HG02884 (cell line): ENCODE measurements around the gene AMY1A.
"Not testable (repeated sequence)": the region's sequence is repeated elsewhere in the genome, so short reads cannot be mapped to it uniquely, and the experiment has no call there.

ENCODE experiments used
- ATAC-seq: cut with Tn5 transposase; IDR thresholded peaks from one replicate; pipeline ENCODE4 v1.9.1; 2021; ENCODE audit warnings: mild to moderate bottlenecking, moderate library complexity; ENCODE audit not compliant: unreplicated experiment

Gene AMY1A

DNA sequence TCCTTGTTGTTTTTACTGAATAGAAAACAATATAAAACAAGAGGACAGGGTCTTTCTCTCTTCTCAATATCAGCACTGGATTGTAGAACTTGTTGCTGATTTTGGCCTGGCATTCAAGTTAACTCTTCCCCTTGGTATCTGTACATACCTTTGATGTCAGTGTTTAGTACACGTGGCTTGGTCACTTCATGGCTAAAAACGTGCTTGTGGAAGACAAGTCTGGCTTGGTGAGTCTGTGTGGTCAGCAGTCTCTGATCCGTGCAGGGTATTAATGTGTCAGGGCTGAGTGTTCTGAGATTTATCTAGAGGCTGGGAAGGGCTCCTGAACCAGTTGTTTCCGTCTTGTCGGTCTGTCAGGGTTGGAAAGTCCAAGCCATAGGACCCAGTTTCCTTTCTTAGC lies at the start of gene AMY1A:
TSS of gene AMY1A (plus strand) at position 301 of the 400 bp plus-strand sequence. CDS start 571 bp downstream, outside the sequence.
- not testable (repeated sequence) for ATAC-seq

DNA sequence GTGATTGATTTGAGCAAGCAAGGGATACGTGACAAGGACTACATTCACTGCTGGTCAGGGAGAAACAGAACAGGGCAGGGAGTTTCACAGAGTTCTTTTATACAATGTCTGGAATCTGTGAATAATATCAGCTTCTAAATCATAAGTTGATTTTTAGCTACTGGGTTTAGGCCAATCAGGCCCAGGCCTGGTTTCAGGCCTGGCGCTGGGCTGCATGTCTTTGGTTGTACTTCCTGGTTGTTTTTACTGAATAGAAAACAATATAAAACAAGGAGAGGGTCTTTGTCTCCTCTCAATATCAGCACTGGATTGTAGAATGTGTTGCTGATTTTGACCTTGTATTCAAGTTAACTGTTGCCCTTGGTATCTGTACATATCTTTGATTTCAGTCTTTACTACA lies 39.2 kb upstream of the AMY1A start:
- no peak for ATAC-seq

DNA sequence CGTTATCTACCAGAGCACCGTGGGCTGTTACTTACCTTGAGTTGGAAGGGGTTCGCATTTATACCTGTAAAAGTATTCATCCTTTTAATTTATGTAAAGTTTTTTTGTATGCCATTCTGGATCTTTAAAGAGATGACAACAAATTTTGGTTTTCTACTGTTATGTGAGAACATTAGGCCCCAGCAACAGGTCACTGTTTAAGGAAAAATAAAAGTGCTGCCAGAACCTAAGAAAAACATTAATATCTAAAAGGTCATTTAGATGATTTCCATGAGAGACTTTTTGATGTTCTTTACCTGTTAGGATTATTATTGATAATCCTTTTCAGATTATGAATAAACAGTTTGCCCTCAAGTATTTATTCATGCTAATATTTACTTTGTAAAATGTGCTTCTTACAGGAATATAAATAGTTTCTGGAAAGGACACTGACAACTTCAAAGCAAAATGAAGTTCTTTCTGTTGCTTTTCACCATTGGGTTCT lies 38.5 kb upstream of the AMY1A start, which contains the start of gene AMY2A:
TSS of gene AMY2A (plus strand) at position 434 of the 484 bp plus-strand sequence. CDS start at position 448, 14 bp downstream.
- not testable (repeated sequence) for ATAC-seq

DNA sequence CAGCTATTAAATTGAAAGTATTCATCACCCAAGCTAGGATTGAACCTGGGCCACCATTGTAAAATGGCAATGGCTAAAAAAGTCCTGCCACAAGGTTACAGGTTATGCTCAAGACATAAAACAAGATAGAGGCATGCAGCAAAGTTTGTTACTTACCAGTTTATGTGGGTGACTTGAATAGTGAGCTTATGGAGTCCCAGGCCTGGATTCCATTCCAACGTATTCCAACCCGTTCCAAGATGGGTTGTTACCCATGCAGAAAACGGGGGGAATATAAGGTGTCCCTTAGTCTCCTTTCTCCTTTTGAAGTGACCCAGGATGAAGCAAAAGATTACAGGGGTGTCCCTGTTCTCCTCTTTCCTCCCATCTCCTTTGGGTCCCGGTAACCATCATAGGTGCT lies 28.1 kb upstream of the AMY1A start:
- not testable (repeated sequence) for ATAC-seq

DNA sequence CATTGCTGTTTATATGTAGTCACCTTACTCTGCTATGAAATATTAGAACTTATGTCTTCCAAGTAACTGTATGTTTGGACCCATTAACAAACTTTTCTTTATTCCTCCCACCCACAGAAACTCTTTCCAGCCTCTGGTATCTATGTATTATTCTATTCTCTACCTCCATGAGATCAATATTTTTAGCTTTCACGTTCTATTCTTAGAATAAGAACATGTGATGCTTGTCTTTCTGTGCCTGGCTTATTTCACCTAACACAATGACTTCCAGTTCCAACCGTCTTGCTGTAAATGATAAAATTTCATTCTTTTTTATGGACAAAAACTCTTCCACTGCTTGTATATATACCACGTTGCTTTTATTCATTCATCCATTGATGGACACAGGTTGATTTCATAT lies 14.4 kb upstream of the AMY1A start:
- ATAC-seq: not testable (repeated sequence)

DNA sequence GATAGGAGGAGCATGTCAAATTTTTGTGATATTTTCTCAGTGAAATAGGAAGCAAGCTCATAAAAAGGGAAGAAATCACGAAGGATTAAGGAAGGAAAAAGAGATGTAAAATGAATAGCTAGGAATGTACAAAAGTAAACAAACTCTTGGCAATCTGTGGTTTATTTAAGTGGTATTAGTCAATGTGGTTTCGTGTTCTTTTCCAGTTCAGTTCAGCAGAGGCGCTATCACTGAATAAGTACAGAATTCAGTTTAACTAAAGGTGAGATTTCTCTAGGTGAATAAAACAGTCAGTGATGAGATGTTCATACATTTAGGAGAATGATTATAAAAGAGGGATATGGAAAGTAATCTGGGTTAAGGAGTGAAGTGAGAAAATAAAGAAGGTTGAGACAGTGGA lies 11.7 kb upstream of the AMY1A start:
- ATAC-seq: not testable (repeated sequence)

DNA sequence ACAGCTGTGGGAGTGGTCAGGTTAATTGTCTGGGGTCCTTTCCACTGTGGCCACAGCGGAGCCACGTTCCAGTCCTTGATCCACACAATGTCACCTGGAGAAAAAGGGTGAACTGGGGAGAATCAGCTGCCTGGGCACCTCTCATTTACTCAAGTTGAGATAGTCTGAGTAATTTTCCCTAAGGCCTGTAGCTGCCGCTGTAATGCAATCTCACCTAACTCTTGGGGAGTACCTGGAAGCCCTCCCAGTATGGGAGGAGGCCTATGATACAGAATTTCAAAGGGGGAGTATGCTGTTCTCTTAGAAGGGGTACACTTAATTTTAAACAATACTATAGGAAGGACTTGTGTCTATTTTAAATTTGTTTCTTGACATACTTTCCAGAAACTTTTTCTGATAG lies 5.3 kb upstream of the AMY1A start:
- ATAC-seq: not testable (repeated sequence)

DNA sequence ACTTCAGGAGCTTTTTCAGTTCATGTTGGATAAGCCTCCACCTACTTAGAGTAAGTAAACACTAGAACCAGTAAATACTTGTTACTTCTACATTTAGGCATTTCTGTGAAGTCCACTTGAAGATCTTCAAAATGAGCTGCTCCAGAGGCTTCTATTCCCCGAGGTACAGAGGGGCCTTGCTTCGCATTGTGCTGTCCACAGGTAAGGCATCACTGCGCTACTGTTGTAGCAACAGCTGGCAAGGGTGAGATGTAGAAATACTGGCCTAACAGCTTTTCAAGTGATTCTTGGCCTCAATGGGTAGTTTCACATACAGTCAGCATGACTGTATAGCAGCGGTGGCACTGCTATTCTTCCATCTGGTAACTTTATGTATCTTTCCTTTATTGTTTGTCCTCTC lies 4.7 kb upstream of the AMY1A start:
- ATAC-seq: not testable (repeated sequence)

DNA sequence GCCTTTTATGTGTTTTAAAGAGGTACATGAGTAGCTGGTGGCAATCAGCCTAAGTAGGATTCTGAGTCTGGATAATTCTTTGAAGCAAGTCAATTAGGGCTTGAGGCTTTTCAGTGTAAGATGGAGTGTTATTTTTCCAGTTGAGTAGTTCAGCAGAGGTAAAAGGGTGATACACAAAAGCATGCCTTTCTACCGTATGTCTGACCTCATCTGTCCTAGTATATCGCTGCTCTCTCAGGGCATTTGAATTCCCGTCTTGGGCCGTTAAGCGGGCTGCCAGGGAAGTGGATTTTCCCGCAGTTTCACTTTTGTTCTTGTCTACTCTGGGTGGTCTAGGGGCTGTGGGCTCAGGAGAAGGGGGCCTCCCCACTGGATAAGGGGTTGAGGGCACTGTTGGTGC lies 1.4 kb upstream of the AMY1A start:
- not testable (repeated sequence) for ATAC-seq

DNA sequence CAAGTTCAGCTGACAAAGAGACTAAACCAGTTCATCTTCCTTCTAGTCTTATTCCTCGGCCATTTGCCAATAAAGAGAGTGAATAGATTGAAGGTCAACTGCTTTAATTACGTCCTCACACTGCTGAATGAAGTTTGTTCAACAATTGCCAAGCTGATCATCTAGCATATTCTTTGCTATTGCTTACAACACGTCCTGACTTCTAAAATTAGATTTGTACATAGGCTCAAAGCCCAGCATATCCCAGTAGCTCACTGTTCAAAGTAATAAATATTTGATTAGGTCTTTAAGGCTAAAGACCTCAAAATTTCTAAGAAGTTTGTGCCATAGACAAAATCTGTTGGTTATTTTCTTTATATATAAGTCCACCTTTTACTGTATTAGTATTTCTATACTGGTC lies 20.8 kb downstream of the AMY1A start:
- ATAC-seq: not testable (repeated sequence)

DNA sequence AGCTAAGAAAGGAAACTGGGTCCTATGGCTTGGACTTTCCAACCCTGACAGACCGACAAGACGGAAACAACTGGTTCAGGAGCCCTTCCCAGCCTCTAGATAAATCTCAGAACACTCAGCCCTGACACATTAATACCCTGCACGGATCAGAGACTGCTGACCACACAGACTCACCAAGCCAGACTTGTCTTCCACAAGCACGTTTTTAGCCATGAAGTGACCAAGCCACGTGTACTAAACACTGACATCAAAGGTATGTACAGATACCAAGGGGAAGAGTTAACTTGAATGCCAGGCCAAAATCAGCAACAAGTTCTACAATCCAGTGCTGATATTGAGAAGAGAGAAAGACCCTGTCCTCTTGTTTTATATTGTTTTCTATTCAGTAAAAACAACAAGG lies 40.5 kb downstream of the AMY1A start, which contains the start of gene AMY1B:
TSS of gene AMY1B (minus strand) at position 101 of the 400 bp plus-strand sequence. CDS start 571 bp downstream, outside the sequence.
- ATAC-seq: not testable (repeated sequence)

DNA sequence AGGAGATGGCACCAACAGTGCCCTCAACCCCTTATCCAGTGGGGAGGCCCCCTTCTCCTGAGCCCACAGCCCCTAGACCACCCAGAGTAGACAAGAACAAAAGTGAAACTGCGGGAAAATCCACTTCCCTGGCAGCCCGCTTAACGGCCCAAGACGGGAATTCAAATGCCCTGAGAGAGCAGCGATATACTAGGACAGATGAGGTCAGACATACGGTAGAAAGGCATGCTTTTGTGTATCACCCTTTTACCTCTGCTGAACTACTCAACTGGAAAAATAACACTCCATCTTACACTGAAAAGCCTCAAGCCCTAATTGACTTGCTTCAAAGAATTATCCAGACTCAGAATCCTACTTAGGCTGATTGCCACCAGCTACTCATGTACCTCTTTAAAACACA lies 41.9 kb downstream of the AMY1A start:
- not testable (repeated sequence) for ATAC-seq

DNA sequence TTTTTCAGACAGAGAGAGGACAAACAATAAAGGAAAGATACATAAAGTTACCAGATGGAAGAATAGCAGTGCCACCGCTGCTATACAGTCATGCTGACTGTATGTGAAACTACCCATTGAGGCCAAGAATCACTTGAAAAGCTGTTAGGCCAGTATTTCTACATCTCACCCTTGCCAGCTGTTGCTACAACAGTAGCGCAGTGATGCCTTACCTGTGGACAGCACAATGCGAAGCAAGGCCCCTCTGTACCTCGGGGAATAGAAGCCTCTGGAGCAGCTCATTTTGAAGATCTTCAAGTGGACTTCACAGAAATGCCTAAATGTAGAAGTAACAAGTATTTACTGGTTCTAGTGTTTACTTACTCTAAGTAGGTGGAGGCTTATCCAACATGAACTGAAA lies 45.1 kb downstream of the AMY1A start:
- ATAC-seq: not testable (repeated sequence)

DNA sequence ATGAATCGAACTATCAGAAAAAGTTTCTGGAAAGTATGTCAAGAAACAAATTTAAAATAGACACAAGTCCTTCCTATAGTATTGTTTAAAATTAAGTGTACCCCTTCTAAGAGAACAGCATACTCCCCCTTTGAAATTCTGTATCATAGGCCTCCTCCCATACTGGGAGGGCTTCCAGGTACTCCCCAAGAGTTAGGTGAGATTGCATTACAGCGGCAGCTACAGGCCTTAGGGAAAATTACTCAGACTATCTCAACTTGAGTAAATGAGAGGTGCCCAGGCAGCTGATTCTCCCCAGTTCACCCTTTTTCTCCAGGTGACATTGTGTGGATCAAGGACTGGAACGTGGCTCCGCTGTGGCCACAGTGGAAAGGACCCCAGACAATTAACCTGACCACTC lies 45.7 kb downstream of the AMY1A start:
- ATAC-seq: not testable (repeated sequence)

DNA sequence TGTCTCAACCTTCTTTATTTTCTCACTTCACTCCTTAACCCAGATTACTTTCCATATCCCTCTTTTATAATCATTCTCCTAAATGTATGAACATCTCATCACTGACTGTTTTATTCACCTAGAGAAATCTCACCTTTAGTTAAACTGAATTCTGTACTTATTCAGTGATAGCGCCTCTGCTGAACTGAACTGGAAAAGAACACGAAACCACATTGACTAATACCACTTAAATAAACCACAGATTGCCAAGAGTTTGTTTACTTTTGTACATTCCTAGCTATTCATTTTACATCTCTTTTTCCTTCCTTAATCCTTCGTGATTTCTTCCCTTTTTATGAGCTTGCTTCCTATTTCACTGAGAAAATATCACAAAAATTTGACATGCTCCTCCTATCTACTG lies 52.1 kb downstream of the AMY1A start:
- not testable (repeated sequence) for ATAC-seq

DNA sequence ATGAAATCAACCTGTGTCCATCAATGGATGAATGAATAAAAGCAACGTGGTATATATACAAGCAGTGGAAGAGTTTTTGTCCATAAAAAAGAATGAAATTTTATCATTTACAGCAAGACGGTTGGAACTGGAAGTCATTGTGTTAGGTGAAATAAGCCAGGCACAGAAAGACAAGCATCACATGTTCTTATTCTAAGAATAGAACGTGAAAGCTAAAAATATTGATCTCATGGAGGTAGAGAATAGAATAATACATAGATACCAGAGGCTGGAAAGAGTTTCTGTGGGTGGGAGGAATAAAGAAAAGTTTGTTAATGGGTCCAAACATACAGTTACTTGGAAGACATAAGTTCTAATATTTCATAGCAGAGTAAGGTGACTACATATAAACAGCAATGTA lies 54.8 kb downstream of the AMY1A start:
- not testable (repeated sequence) for ATAC-seq
